Adrenal gland (tissue), 12 donors: Measurements from ENCODE around the gene OVAAL. TPM values are rescaled to one million over a fixed set of nuclear protein-coding genes. Genes with fewer than 3 reads are reported as not detected.

Experiments used
- DNase-seq, 7 donors: peaks; one replicate each; pipeline ENCODE4 v3.0.0-alpha.2; 2019 to 2020
- H3K27ac ChIP-seq, 5 donors: fragments of 200-600 bp; sonication (generic) in 4 of 5; 1 replicate in 3 of 5; 2 replicates in 2 of 5; pipeline versions ENCODE4 v1.5.1 to v1.8.0; 2016 to 2020; ENCODE audit warnings: mild to moderate bottlenecking in 1 of 5
- H3K27me3 ChIP-seq: fragments of 200-600 bp; 2 replicates; pipeline ENCODE4 v1.8.0; 2021
- H3K36me3 ChIP-seq, 2 donors: fragments of 200-600 bp; replicated peaks in 1 of 2; 1 replicate in 1 of 2; 2 replicates in 1 of 2; pipeline versions ENCODE4 v1.5.1 to v1.8.0; 2018 to 2022
- H3K4me1 ChIP-seq, 2 donors: fragments of 200-600 bp; replicated peaks in 1 of 2; 1 replicate in 1 of 2; 2 replicates in 1 of 2; pipeline versions ENCODE4 v1.5.1 to v1.8.0; 2018 to 2021
- H3K4me3 ChIP-seq, 4 donors: fragments of 200-600 bp; sonication (generic) in 3 of 4; one replicate each; pipeline ENCODE4 v1.5.1; 2016 to 2018
- H3K9me3 ChIP-seq, 3 donors: fragments of 200-600 bp; sonication (generic) in 1 of 3; replicated peaks in 1 of 3; 1 replicate in 2 of 3; 2 replicates in 1 of 3; pipeline versions ENCODE4 v1.5.1 to v1.8.0; 2016 to 2021
- CTCF ChIP-seq, 6 experiments: fragments of 450-650 bp in 4 of 6; fragments of 200-600 bp in 2 of 6; sonication (generic) in 1 of 6; IDR thresholded peaks; 1 replicate in 5 of 6; 2 replicates in 1 of 6; pipeline versions ENCODE4 v1.5.1 to v1.8.0; 2016 to 2021; ENCODE audit warnings: antibody characterized with exemption in 6 of 6, mild to moderate bottlenecking in 2 of 6, moderate library complexity in 1 of 6
- POLR2A ChIP-seq, 2 donors: fragments of 450-650 bp; IDR thresholded peaks; one replicate each; pipeline ENCODE4 v1.6.1; 2017; ENCODE audit warnings: antibody characterized with exemption in 2 of 2, mild to moderate bottlenecking in 2 of 2, moderate library complexity in 1 of 2
- WGBS, 4 donors: extraction: QIAGEN DNeasy Blood & Tissue Kit in 2 of 4; methylation state at CpG; one replicate each; pipeline versions ENCODE4 v1.1.5 to v1.1.7; 2013 to 2017; 5-methylcytosine and 5-hydroxymethylcytosine counted together
- intact Hi-C, 2 donors: fragments of 100-400 bp; cut with DNase I; formaldehyde crosslinking; loops; one replicate each; pipeline versions ENCODE4 v1.14.1 to v1.15.0; 2022 to 2023
- polyA plus RNA-seq, 3 donors: library from polyadenylated mRNA; stranded (reverse); fragments of 200-250 nt in 2 of 3; fragments of 350-450 nt in 1 of 3; fragmentation: Illumina TruSeq in 1 of 3; extraction: RNeasy Lipid Tissue Mini Kit (QIAGEN cat#74804) in 1 of 3; gene quantifications; one replicate each; pipeline ENCODE4 v1.2.3, GENCODE V29; 2013 to 2014
- small RNA-seq, 2 donors: library from RNA; depleted of rRNA; stranded (forward); fragments of <200 nt; gene quantifications; one replicate each; pipeline ENCODE3, GENCODE V24; 2016
- total RNA-seq, 9 donors: library from RNA; depleted of rRNA in 4 of 9; stranded (reverse); fragments of >200 nt in 4 of 9; fragments of 120-200 nt in 1 of 9; fragmentation: NEBNext Ultra II Directional in 1 of 9; extraction: Animal tissue kit (Norgen Biotek cat#: 25700) in 1 of 9; gene quantifications; one replicate each; pipeline versions ENCODE4 v1.1.0 to v1.2.4, GENCODE V29; 2013 to 2023
- donor health status: healthy with polysubstance abuse.
- donor health status: Bipolar disorder and iron deficiency.
- donor health status: DM: yes; HTN: yes; CAD: no.
- donor health status: DM: no; HTN: no; CAD: no.
- donor health status: DM: no; HTN: no; CAD: no.
- donor health status: DM: yes; HTN: yes; CAD: no.

The OVAAL gene
- total and polyA plus RNA-seq, 12 donors, result 0.14 TPM; not detected in 11

DNA sequence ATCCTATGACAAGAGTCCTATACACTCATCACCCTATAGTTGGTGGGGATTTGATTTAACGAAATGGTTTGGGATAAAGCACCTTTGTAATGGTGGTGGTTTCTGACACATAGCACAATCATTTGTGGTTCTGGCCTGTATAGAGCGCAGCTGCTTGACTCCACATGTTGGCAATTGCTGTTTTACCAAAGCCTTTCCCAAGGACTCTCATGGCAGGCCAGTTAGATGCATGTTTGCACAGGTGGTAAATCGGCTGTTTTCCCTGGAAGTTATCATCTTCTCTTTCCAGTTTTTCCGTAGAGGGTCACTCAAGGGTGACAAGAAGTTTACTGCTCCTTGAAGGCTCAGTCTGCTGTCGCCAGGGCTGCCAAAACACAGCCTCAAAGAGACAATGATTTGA, 56.0 kb downstream of the OVAAL start:
- H3K4me1 ChIP-seq, result peaks cover 6 to 25% of the 10 kb centered on the region in 2 donors
- no peaks in the 10 kb centered on the region for H3K36me3 ChIP-seq
- WGBS, 4 donors, result 66 to 86% (median 78%) methylated on average over 5 of the region's 5 CpGs
- H3K9me3 ChIP-seq, result no peaks in the 10 kb centered on the region
- no peaks in the 10 kb centered on the region for H3K27me3 ChIP-seq
- no peak overlapping the region for H3K4me3 ChIP-seq
- no peak for DNase-seq
- TF ChIP-seq CTCF (IDR thresholded peaks at IDR 0.05), result no peak
- no peak for TF ChIP-seq POLR2A (IDR thresholded peaks at IDR 0.05)
- H3K27ac ChIP-seq, result no peak overlapping the region
- intact Hi-C loops, result no loop called here

DNA sequence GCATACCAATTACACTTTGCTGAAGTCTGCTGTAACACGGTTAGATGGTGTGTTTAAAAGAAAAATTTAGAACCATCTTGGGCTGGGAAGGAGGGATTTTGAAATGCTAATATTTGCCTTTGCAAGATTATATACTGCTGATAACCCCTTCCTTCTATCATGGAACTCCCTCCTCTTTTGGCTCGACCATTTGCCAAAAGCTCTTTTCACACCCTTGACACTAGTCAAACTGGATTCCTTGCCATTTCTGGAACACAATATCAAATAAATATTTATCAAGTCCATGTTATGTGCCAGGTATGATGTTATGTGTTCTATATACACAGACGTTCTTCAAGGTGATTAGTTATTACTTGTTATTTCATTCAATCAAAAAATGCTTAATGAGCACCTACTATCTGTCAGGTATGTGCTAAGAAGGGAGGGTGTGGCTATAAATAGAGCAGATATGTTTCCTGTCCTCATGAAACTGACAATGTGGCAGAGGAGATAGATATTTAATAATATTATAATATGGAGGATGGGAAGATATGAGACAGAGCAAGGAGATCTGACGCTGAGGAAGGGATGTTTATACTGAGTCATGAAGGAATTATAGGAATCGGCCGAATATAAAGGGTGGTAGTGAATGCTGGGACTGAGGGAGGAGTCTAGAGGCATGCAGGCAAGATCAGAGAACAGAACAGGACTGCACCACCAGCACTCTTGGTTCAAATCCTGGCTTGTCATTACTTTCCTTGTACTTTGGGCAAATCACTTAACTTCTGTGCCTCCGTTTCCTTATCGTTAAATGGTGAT, 56.9 kb downstream of the OVAAL start:
- Histone ChIP-seq H3K4me1 (peaks cover 6 to 22% of the 10 kb centered on the region in 2 donors), H3K9me3 (no peaks in the 10 kb centered on the region), H3K36me3 (no peaks in the 10 kb centered on the region), H3K27me3 (no peaks in the 10 kb centered on the region), H3K4me3 (no peak overlapping the region), H3K27ac (no peak overlapping the region)
- no peak for DNase-seq
- WGBS, 4 donors, result 82 to 85% (median 83%) methylated on average over 8 of the region's 8 CpGs
- TF ChIP-seq POLR2A (IDR thresholded peaks at IDR 0.05), result no peak
- no peak for TF ChIP-seq CTCF (IDR thresholded peaks at IDR 0.05)
- intact Hi-C loops, result no loop called here

Small RNAs within 50 kb of the gene (small RNA-seq; reads per million reads assigned to genes)
- 0 reads per million in 2 donors for gene RF00019

Other genes starting within 250 kb of the OVAAL start
- gene ACBD6, start 56.4 kb upstream of the OVAAL start, total RNA-seq, result 10 to 100 TPM; 28.7 to 75.1 (median 36.9) TPM
- 10 to 100 TPM; 32.0 to 45.0 (median 36.2) TPM for gene ACBD6, start 56.4 kb upstream of the OVAAL start, polyA plus RNA-seq
- gene XPR1, start 73.1 kb downstream of the OVAAL start, total RNA-seq, result 10 to 100 TPM; 16.1 to 53.0 (median 26.2) TPM
- gene XPR1, start 73.1 kb downstream of the OVAAL start, polyA plus RNA-seq, result 10 to 100 TPM in 1 of 3 donors, 1 to 10 TPM in 2; 4.8 to 24.1 (median 5.6) TPM